IMR-90 (cell line): Measurements from ENCODE around the gene STPG1. TPM values are rescaled to one million over a fixed set of nuclear protein-coding genes. Genes with fewer than 3 reads are reported as not detected.

Experiments used
- ATAC-seq: fragments of 200-7000 bp; cut with Tn5 transposase; 2 replicates; pipeline ENCODE4 v1.9.1; 2020; ENCODE audit warnings: low read depth, mild to moderate bottlenecking, moderate library complexity
- BruUV-seq: library from RNA; stranded (reverse); fragments of 400-500 nt; replicated peaks from 2 replicates; lab custom pipeline; 2021; lab: Mats Ljungman, UMichigan
- CTCF ChIA-PET: fragments of 300-600 bp; formaldehyde crosslinking; extraction: SDS; loops from one replicate; lab custom pipeline; 2021; ENCODE audit warnings: antibody characterized with exemption; lab: Yijun Ruan, JAX
- POLR2A ChIA-PET: fragments of 300-600 bp; sonication (Branson Sonifier 250); formaldehyde crosslinking; loops from one replicate; lab custom pipeline; 2022; ENCODE audit warnings: antibody characterized with exemption; ENCODE audit not compliant: unreplicated experiment; lab: Charles Lee
- DNase-seq: peaks from one replicate; pipeline ENCODE4 v3.0.0; 2013
- H2AFZ ChIP-seq: replicated peaks from 2 replicates; pipeline ENCODE3; 2013; ENCODE audit warnings: low read length, mild to moderate bottlenecking; ENCODE audit not compliant: poor library complexity
- H2AK5ac ChIP-seq: 2 replicates; pipeline ENCODE4 v1.6.1; 2013; ENCODE audit warnings: low read depth, low read length, inconsistent platforms
- H2AK9ac ChIP-seq: replicated peaks from 2 replicates; pipeline ENCODE3; 2013; ENCODE audit warnings: mild to moderate bottlenecking, low read depth, low read length, moderate library complexity; ENCODE audit not compliant: poor library complexity
- H2BK120ac ChIP-seq: 2 replicates; pipeline ENCODE4 v1.6.1; 2013; ENCODE audit warnings: low read depth, low read length, inconsistent platforms
- H2BK15ac ChIP-seq: 3 replicates; pipeline ENCODE4 v1.6.1; 2013; ENCODE audit warnings: low read depth, low read length, inconsistent platforms
- H2BK20ac ChIP-seq: 2 replicates; pipeline ENCODE4 v1.6.1; 2013; ENCODE audit warnings: low read depth, mild to moderate bottlenecking, inconsistent platforms, low read length, moderate library complexity
- H2BK5ac ChIP-seq: 2 replicates; pipeline ENCODE4 v1.6.1; 2013; ENCODE audit warnings: mild to moderate bottlenecking, low read depth, low read length, inconsistent platforms; ENCODE audit not compliant: poor library complexity, severe bottlenecking
- H3K14ac ChIP-seq: replicated peaks from 2 replicates; pipeline ENCODE4 v1.6.1; 2013; ENCODE audit warnings: low read depth, low read length, inconsistent platforms
- H3K18ac ChIP-seq: 2 replicates; pipeline ENCODE4 v1.6.1; 2013; ENCODE audit warnings: low read depth, low read length, control low read depth
- H3K23ac ChIP-seq: 2 replicates; pipeline ENCODE4 v1.6.1; 2013; ENCODE audit warnings: low read depth, low read length, inconsistent platforms
- H3K27ac ChIP-seq: 2 replicates; pipeline ENCODE4 v1.5.1; 2013; ENCODE audit warnings: mild to moderate bottlenecking, control low read depth, low read length; ENCODE audit not compliant: insufficient read depth
- H3K27me3 ChIP-seq: 2 replicates; pipeline ENCODE4 v1.6.1; 2013; ENCODE audit warnings: low read length; ENCODE audit not compliant: control insufficient read depth, insufficient read depth
- H3K36me3 ChIP-seq: 2 replicates; pipeline ENCODE4 v1.6.1; 2013; ENCODE audit warnings: low read length, mixed read lengths; ENCODE audit not compliant: control insufficient read depth, insufficient read depth
- H3K4ac ChIP-seq: 2 replicates; pipeline ENCODE4 v1.6.1; 2013; ENCODE audit warnings: low read depth, low read length, inconsistent platforms
- H3K4me1 ChIP-seq: 2 replicates; pipeline ENCODE4 v1.6.1; 2013; ENCODE audit warnings: low read length, mixed read lengths; ENCODE audit not compliant: control insufficient read depth, insufficient read depth
- H3K4me2 ChIP-seq: 2 replicates; pipeline ENCODE4 v1.6.1; 2013; ENCODE audit warnings: low read depth, mild to moderate bottlenecking, control low read depth, low read length, moderate library complexity
- H3K4me3 ChIP-seq: 2 replicates; pipeline ENCODE4 v1.5.1; 2013; ENCODE audit warnings: low read depth, mild to moderate bottlenecking, control low read depth, low read length, moderate library complexity; ENCODE audit not compliant: insufficient read depth
- H3K56ac ChIP-seq: 2 replicates; pipeline ENCODE4 v1.6.1; 2013; ENCODE audit warnings: low read length, inconsistent platforms; ENCODE audit not compliant: insufficient read depth; ENCODE audit errors: extremely low read depth
- H3K79me1 ChIP-seq, 2 experiments: 2 replicates each; pipeline ENCODE4 v1.6.1; 2013; ENCODE audit warnings: low read length in 2 of 2, inconsistent platforms in 1 of 2, low read depth in 1 of 2
- H3K9ac ChIP-seq: 2 replicates; pipeline ENCODE4 v1.6.1; 2013; ENCODE audit warnings: low read depth, low read length, control low read depth
- H3K9me1 ChIP-seq: 2 replicates; pipeline ENCODE4 v1.6.1; 2013; ENCODE audit warnings: low read length, inconsistent platforms; ENCODE audit not compliant: insufficient read depth
- H3K9me3 ChIP-seq: 2 replicates; pipeline ENCODE4 v1.6.1; 2013; ENCODE audit warnings: low read length; ENCODE audit not compliant: control insufficient read depth, insufficient read depth
- H4K20me1 ChIP-seq: 2 replicates; pipeline ENCODE4 v1.6.1; 2013; ENCODE audit warnings: low read length, inconsistent platforms; ENCODE audit not compliant: insufficient read depth
- H4K5ac ChIP-seq: 2 replicates; pipeline ENCODE4 v1.6.1; 2013; ENCODE audit warnings: mild to moderate bottlenecking, low read depth, low read length, control low read depth
- H4K8ac ChIP-seq, 2 experiments: 2 replicates each; pipeline ENCODE4 v1.6.1; 2013; ENCODE audit warnings: low read depth in 2 of 2, low read length in 2 of 2, control low read depth in 1 of 2, inconsistent platforms in 1 of 2
- H4K91ac ChIP-seq: 2 replicates; pipeline ENCODE4 v1.6.1; 2013; ENCODE audit warnings: low read depth, low read length, inconsistent platforms; ENCODE audit not compliant: insufficient read depth
- BHLHE40 ChIP-seq: fragments of 150-350 bp; IDR thresholded peaks from 2 replicates; pipeline ENCODE4 v1.6.1; 2016; ENCODE audit warnings: mild to moderate bottlenecking, low read depth, low read length
- CEBPB ChIP-seq: IDR thresholded peaks from 2 replicates; pipeline ENCODE4 v1.6.1; 2012; ENCODE audit warnings: low read depth, low read length, improper control_type of control experiment
- CHD1 ChIP-seq: IDR thresholded peaks from 2 replicates; pipeline ENCODE4 v1.6.1; 2012; ENCODE audit warnings: low read depth, low read length, improper control_type of control experiment
- FOS ChIP-seq: fragments of 150-350 bp; IDR thresholded peaks from 2 replicates; pipeline ENCODE4 v1.6.1; 2016; ENCODE audit warnings: low read depth, low read length
- MAZ ChIP-seq: IDR thresholded peaks from 2 replicates; pipeline ENCODE4 v1.6.1; 2012; ENCODE audit warnings: low read depth, mild to moderate bottlenecking, low read length, improper control_type of control experiment, moderate library complexity, borderline replicate concordance
- POLR2A ChIP-seq: IDR thresholded peaks from 2 replicates; pipeline ENCODE4 v1.6.1; 2012; ENCODE audit warnings: mild to moderate bottlenecking, low read depth, low read length
- RAD21 ChIP-seq: IDR thresholded peaks from 2 replicates; pipeline ENCODE4 v1.6.1; 2012; ENCODE audit warnings: low read length, improper control_type of control experiment
- RCOR1 ChIP-seq: IDR thresholded peaks from 2 replicates; pipeline ENCODE4 v1.6.1; 2012; ENCODE audit warnings: mild to moderate bottlenecking, low read length, improper control_type of control experiment; ENCODE audit not compliant: insufficient replicate concordance
- SMC3 ChIP-seq: fragments of 150-350 bp; IDR thresholded peaks from 2 replicates; pipeline ENCODE4 v1.6.1; 2016; ENCODE audit warnings: low read depth, mild to moderate bottlenecking, antibody characterized with exemption, low read length, moderate library complexity
- WGBS, 2 experiments: methylation state at CpG; one replicate each; pipeline versions ENCODE4 v1.1.5 to v1.1.7; 2013; ENCODE audit warnings: missing lambda C conversion rate in 2 of 2; ENCODE audit not compliant: insufficient read length in 1 of 2; ENCODE audit errors: extremely low coverage in 2 of 2; 5-methylcytosine and 5-hydroxymethylcytosine counted together
- dilution Hi-C: fragments of 300-500 bp; cut with HindIII; formaldehyde crosslinking; loops from one replicate; pipeline ENCODE4 v1.14.3; 2018; ENCODE audit warnings: low sequenced_read_pairs; ENCODE audit not compliant: unreplicated experiment
- in situ Hi-C: fragments of 300-500 bp; cut with MboI; formaldehyde crosslinking; loops from 3 replicates; pipeline ENCODE4 v1.14.3; 2019; ENCODE audit warnings: low sequenced_read_pairs, inconsistent platforms, mixed read lengths
- intact Hi-C: fragments of 100-400 bp; cut with micrococcal nuclease; formaldehyde crosslinking; loops from 2 replicates; pipeline ENCODE4 v1.10.0; 2022
- polyA plus RNA-seq, 3 experiments: library from polyadenylated mRNA; depleted of rRNA; stranded (reverse); fragments of >200 nt; gene quantifications; 2 replicates each; pipeline ENCODE4 v1.2.3, GENCODE V29; 2012; ENCODE audit warnings: low replicate concordance in 1 of 3
- total RNA-seq: library from RNA; depleted of rRNA; stranded (reverse); fragments of >200 nt; gene quantifications from 2 replicates; pipeline ENCODE4 v1.2.3, GENCODE V29; 2012
- TF ChIP-seq, protein P1 (sequence below): fragments of 150-350 bp; IDR thresholded peaks from 2 replicates; pipeline ENCODE4 v1.6.1; 2016; ENCODE audit warnings: low read depth, mild to moderate bottlenecking, low read length, moderate library complexity, borderline replicate concordance
- TF ChIP-seq, protein P2 (sequence below): fragments of 150-350 bp; IDR thresholded peaks from 2 replicates; pipeline ENCODE4 v1.6.1; 2017; ENCODE audit warnings: mild to moderate bottlenecking, antibody characterized with exemption, low read length, low read depth
- TF ChIP-seq, protein P3 (sequence below): conservative IDR thresholded peaks from 2 replicates; pipeline ENCODE4 v1.5.1; 2012; ENCODE audit warnings: mild to moderate bottlenecking, low read depth, low read length, improper control_type of control experiment

The STPG1 gene
- total and polyA plus RNA-seq, 2 of the 4 experiments (the other 2 are of a cell fraction), result 3.0 to 6.5 TPM

DNA sequence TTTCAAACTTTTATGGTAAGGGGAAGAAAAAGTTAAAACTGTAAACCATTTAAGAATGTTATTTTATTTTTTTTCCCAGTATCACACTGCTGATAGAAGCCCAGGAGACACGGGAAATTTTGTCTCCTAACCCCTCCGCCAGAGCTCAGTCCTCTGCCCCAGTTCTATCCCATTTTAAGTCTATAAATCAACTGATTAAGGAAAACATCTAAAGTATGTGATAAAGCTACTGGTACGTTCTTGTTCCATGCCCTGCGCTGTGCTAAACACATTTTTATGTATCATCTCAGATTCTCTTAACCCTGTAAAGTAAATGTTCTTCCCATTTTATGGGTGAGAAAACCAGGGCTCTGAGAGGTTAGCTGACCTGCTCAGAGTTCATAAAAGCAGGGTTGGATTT, 36.7 kb upstream of the STPG1 start:
- H3K4me2 ChIP-seq, result no peak overlapping the region
- no peak overlapping the region for H3K56ac ChIP-seq
- H4K91ac ChIP-seq, result no peak overlapping the region
- BruUV-seq, result no TSS peak
- H3K4me1 ChIP-seq, result no peaks in the 10 kb centered on the region
- no peaks in the 10 kb centered on the region for H3K9me3 ChIP-seq
- no peak overlapping the region for H2AFZ ChIP-seq
- no peak overlapping the region for H4K5ac ChIP-seq
- H3K4me3 ChIP-seq, result no peak overlapping the region
- no peak overlapping the region for H2BK120ac ChIP-seq
- H3K18ac ChIP-seq, result no peak overlapping the region
- no peak overlapping the region for H3K14ac ChIP-seq
- H3K36me3 ChIP-seq, result peaks cover 32% of the 10 kb centered on the region
- TF ChIP-seq RAD21 (no peak), MAZ (no peak), POLR2A (no peak), SMC3 (no peak), BHLHE40 (no peak), CEBPB (no peak), CHD1 (no peak), RCOR1 (no peak), FOS (no peak)
- TF ChIP-seq, protein P1, sequence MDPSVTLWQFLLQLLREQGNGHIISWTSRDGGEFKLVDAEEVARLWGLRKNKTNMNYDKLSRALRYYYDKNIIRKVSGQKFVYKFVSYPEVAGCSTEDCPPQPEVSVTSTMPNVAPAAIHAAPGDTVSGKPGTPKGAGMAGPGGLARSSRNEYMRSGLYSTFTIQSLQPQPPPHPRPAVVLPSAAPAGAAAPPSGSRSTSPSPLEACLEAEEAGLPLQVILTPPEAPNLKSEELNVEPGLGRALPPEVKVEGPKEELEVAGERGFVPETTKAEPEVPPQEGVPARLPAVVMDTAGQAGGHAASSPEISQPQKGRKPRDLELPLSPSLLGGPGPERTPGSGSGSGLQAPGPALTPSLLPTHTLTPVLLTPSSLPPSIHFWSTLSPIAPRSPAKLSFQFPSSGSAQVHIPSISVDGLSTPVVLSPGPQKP, result no peak
- TF ChIP-seq, protein P2, sequence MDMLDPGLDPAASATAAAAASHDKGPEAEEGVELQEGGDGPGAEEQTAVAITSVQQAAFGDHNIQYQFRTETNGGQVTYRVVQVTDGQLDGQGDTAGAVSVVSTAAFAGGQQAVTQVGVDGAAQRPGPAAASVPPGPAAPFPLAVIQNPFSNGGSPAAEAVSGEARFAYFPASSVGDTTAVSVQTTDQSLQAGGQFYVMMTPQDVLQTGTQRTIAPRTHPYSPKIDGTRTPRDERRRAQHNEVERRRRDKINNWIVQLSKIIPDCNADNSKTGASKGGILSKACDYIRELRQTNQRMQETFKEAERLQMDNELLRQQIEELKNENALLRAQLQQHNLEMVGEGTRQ, result no peak
- TF ChIP-seq, protein P3, sequence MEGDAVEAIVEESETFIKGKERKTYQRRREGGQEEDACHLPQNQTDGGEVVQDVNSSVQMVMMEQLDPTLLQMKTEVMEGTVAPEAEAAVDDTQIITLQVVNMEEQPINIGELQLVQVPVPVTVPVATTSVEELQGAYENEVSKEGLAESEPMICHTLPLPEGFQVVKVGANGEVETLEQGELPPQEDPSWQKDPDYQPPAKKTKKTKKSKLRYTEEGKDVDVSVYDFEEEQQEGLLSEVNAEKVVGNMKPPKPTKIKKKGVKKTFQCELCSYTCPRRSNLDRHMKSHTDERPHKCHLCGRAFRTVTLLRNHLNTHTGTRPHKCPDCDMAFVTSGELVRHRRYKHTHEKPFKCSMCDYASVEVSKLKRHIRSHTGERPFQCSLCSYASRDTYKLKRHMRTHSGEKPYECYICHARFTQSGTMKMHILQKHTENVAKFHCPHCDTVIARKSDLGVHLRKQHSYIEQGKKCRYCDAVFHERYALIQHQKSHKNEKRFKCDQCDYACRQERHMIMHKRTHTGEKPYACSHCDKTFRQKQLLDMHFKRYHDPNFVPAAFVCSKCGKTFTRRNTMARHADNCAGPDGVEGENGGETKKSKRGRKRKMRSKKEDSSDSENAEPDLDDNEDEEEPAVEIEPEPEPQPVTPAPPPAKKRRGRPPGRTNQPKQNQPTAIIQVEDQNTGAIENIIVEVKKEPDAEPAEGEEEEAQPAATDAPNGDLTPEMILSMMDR, result no peak
- H2BK15ac ChIP-seq, result no peak overlapping the region
- WGBS, 2 experiments, result no CpG with 5 or more reads among the region's 4 CpGs
- no peak overlapping the region for H2BK20ac ChIP-seq
- no peak; the same call in 1 of the 2 replicates for ATAC-seq
- intact Hi-C loops (no loop called here), dilution Hi-C loops (no loop called here), in situ Hi-C loops (no loop called here)
- no peak overlapping the region for H3K9ac ChIP-seq
- H3K27ac ChIP-seq, result no peak overlapping the region
- ChIA-PET POLR2A (no interaction called here), CTCF (no interaction called here)
- no peak overlapping the region for H3K4ac ChIP-seq
- no peak overlapping the region for H2AK5ac ChIP-seq
- no peaks in the 10 kb centered on the region for H3K27me3 ChIP-seq
- no peak overlapping the region for H2AK9ac ChIP-seq
- no peak overlapping the region for H2BK5ac ChIP-seq
- no peaks in the 10 kb centered on the region for H4K20me1 ChIP-seq
- H4K8ac ChIP-seq, result no peak overlapping the region
- no peak for DNase-seq
- H3K23ac ChIP-seq, result no peak overlapping the region
- no peaks in the 10 kb centered on the region; a peak in 1 of 4 replicates for H3K79me1 ChIP-seq
- H3K9me1 ChIP-seq, result peaks cover 5% of the 10 kb centered on the region; the same call in 1 of the 2 replicates
